DOHH2 (cell line): ENCODE measurements around the gene SSBP1.
A peak's percentile ranks its signal among the peaks of the same experiment; 100 is the strongest.
"Not testable (repeated sequence)": the region's sequence is repeated elsewhere in the genome, so short reads cannot be mapped to it uniquely, and the experiment has no call there.

Source experiments
- H3F3A ChIP-seq: fragments of 200-600 bp; sonication (generic), shearing (Covaris generic); 2 replicates; pipeline ENCODE4 v1.6.0; 2016; ENCODE audit warnings: antibody characterized with exemption, mild to moderate bottlenecking; ENCODE audit not compliant: control insufficient read depth, insufficient read depth
- H3K27ac ChIP-seq: fragments of 200-600 bp; sonication (generic); 2 replicates; pipeline ENCODE4 v1.5.1; 2014; ENCODE audit warnings: low read depth, mild to moderate bottlenecking, low read length, moderate library complexity
- H3K27me3 ChIP-seq: fragments of 200-600 bp; sonication (generic); 2 replicates; pipeline ENCODE4 v1.6.1; 2014; ENCODE audit warnings: mild to moderate bottlenecking, low read length, mixed read lengths; ENCODE audit not compliant: control insufficient read depth
- H3K36me3 ChIP-seq: fragments of 200-600 bp; sonication (generic); 2 replicates; pipeline ENCODE4 v1.6.1; 2014; ENCODE audit warnings: mild to moderate bottlenecking, low read length, moderate library complexity, mixed read lengths; ENCODE audit not compliant: control insufficient read depth
- H3K4me1 ChIP-seq: fragments of 200-600 bp; sonication (generic); 2 replicates; pipeline ENCODE4 v1.6.1; 2014; ENCODE audit warnings: mild to moderate bottlenecking, low read length, mixed read lengths; ENCODE audit not compliant: control insufficient read depth
- H3K4me2 ChIP-seq: fragments of 200-600 bp; sonication (generic); 2 replicates; pipeline ENCODE4 v1.6.0; 2014; ENCODE audit warnings: mild to moderate bottlenecking, low read length, moderate library complexity
- H3K4me3 ChIP-seq: fragments of 200-600 bp; sonication (generic); 2 replicates; pipeline ENCODE4 v1.5.1; 2014; ENCODE audit warnings: mild to moderate bottlenecking, low read length, mixed read lengths
- H3K79me2 ChIP-seq: fragments of 200-600 bp; sonication (generic); 2 replicates; pipeline ENCODE4 v1.6.1; 2014; ENCODE audit warnings: mild to moderate bottlenecking, low read length, mixed read lengths; ENCODE audit not compliant: control insufficient read depth
- H3K9me2 ChIP-seq: fragments of 200-600 bp; sonication (generic); replicated peaks from 2 replicates; pipeline ENCODE4 v1.6.1; 2014; ENCODE audit warnings: mild to moderate bottlenecking, low read length, mixed read lengths; ENCODE audit not compliant: control insufficient read depth
- H3K9me3 ChIP-seq: fragments of 200-600 bp; sonication (generic); 2 replicates; pipeline ENCODE4 v1.6.1; 2014; ENCODE audit warnings: antibody characterized with exemption, low read length, mixed read lengths; ENCODE audit not compliant: control insufficient read depth, insufficient read depth
- H4K20me1 ChIP-seq: fragments of 200-600 bp; sonication (generic); 2 replicates; pipeline ENCODE4 v1.6.0; 2014; ENCODE audit warnings: low read depth, mild to moderate bottlenecking, antibody characterized with exemption, low read length, moderate library complexity; ENCODE audit not compliant: control insufficient read depth, insufficient read depth
- CTCF ChIP-seq: fragments of 200-600 bp; sonication (generic); IDR thresholded peaks from one replicate; pipeline ENCODE4 v1.5.1; 2014; ENCODE audit warnings: antibody characterized with exemption, mild to moderate bottlenecking, low read depth, low read length; ENCODE audit not compliant: poor library complexity, severe bottlenecking
- EZH2phosphoT487 ChIP-seq: fragments of 200-600 bp; sonication (generic); IDR thresholded peaks from 2 replicates; pipeline ENCODE4 v1.6.1; 2017; ENCODE audit warnings: borderline replicate concordance, mild to moderate bottlenecking, antibody characterized with exemption, low read length, moderate library complexity, mixed read lengths

The SSBP1 gene

GRCh38 chr7:141754939-141755338 lies 16.8 kb downstream of the SSBP1 start:
- Histone ChIP-seq H3K9me2 (no peaks in the 10 kb centered on the region), H3K36me3 (peaks cover 94% of the 10 kb centered on the region), H3K4me1 (no peaks in the 10 kb centered on the region), H3K27me3 (no peaks in the 10 kb centered on the region), H3K4me2 (no peak overlapping the region), H3K79me2 (no peaks in the 10 kb centered on the region), H3F3A (no peaks in the 10 kb centered on the region), H3K4me3 (no peak overlapping the region), H4K20me1 (no peaks in the 10 kb centered on the region; the same call in 1 of the 2 replicates), H3K9me3 (peaks cover 22% of the 10 kb centered on the region), H3K27ac (no peak overlapping the region)
- TF ChIP-seq CTCF = peak; percentile 75
- TF ChIP-seq EZH2phosphoT487 = no peak

DNA sequence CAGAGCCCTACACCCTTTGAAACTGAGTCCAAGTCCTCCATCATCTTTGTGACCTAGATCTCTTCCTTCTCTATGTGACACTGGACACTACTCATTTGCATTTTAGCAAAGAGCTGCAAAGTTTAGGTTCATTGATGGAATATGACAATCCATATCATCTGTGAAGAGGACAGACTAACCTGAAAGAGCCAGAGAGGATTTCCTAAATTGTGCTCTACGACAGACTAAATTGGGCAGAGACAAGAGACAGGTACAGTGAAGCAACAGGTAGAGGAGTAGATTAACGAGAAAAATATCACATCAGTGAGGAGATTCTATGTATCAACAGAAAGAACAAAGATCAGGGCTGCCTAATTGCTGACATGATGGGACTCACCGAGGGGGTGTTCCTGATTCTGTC lies 25.6 kb downstream of the SSBP1 start, which contains the start of gene TAS2R3:
TSS of gene TAS2R3 (plus strand) at position 301 of the 400 bp plus-strand sequence. CDS start at position 363, 62 bp downstream.
- Histone ChIP-seq H3K9me3 (no peaks in the 10 kb centered on the region), H3K9me2 (no peaks in the 10 kb centered on the region), H4K20me1 (no peaks in the 10 kb centered on the region), H3K27me3 (no peaks in the 10 kb centered on the region), H3F3A (no peaks in the 10 kb centered on the region), H3K36me3 (peaks cover 15% of the 10 kb centered on the region), H3K79me2 (no peaks in the 10 kb centered on the region), H3K4me1 (no peaks in the 10 kb centered on the region), H3K27ac (no peak within 1 kb of the TSS), H3K4me3 (no peak within 1 kb of the TSS), H3K4me2 (no peak within 1 kb of the TSS)
- TF ChIP-seq CTCF = no peak
- no peak for TF ChIP-seq EZH2phosphoT487

DNA sequence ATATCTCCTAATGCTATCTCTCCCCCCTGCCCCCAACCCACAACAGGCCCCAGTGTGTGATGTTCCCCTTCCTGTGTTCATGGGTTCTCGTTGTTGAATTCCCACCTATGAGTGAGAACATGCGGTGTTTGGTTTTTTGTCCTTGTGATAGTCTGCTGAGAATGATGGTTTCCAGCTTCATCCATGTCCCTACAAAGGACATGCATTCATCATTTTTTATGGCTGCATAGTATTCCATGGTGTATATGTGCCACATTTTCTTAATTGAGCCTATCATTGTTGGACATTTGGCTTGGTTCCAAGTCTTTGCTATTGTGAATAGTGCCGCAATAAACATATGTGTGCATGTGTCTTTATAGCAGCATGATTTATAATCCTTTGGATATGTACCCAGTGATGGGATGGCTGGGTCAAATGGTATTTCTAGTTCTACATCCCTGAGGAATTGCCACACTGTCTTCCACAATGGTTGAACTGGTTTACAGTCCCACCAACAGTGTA lies 32.0 kb downstream of the SSBP1 start:
- not testable (repeated sequence) for H3F3A ChIP-seq, H4K20me1 ChIP-seq, H3K4me1 ChIP-seq

DNA sequence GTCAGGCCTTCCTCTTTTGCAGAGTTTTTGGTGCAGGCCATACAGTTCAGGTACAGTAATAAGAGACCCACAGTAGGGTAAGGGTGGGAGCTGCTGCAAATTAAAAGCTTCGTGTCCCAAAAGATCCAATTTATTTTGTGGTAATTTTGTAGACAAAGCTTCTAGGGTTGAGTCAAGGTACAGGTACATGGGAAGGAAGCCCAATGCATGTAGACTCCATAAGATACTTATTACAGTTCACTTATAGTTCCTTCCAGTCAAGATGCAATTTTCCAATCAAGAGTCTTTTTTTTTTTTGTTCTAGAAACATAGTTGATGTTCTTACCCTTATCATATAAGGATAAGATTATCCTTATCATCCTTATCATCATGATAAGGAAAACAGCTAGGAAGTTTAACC lies 38.2 kb downstream of the SSBP1 start, which contains the start of gene TAS2R4:
TSS of gene TAS2R4 (plus strand) at position 301 of the 400 bp plus-strand sequence. CDS start 1,815 bp downstream, outside the sequence.
- no peak within 1 kb of the TSS for H3K27ac ChIP-seq
- no peaks in the 10 kb centered on the region; the same call in 1 of the 2 replicates for H3K36me3 ChIP-seq
- no peaks in the 10 kb centered on the region for H4K20me1 ChIP-seq
- no peaks in the 10 kb centered on the region for H3K4me1 ChIP-seq
- H3F3A ChIP-seq = no peaks in the 10 kb centered on the region
- no peaks in the 10 kb centered on the region for H3K9me3 ChIP-seq
- H3K79me2 ChIP-seq = no peaks in the 10 kb centered on the region
- no peak within 1 kb of the TSS for H3K4me2 ChIP-seq
- TF ChIP-seq EZH2phosphoT487 = no peak
- no peak for TF ChIP-seq CTCF
- no peak within 1 kb of the TSS for H3K4me3 ChIP-seq
- H3K27me3 ChIP-seq = no peaks in the 10 kb centered on the region
- H3K9me2 ChIP-seq = no peaks in the 10 kb centered on the region

More for the DNA sequence above, 32.0 kb downstream of the SSBP1 start:
- H3K79me2 ChIP-seq, H3K27ac ChIP-seq, H3K4me2 ChIP-seq, H3K36me3 ChIP-seq, H3K27me3 ChIP-seq, H3K4me3 ChIP-seq, H3K9me2 ChIP-seq, H3K9me3 ChIP-seq: not testable (repeated sequence)
